B cell (primary cell): ENCODE results near the gene TRRAP.

ENCODE experiments used
- EZH2 ChIP-seq: IDR thresholded peaks from 2 replicates; pipeline ENCODE4 v1.6.1; 2012; ENCODE audit warnings: borderline replicate concordance, low read depth, mild to moderate bottlenecking, moderate library complexity, low read length; ENCODE audit not compliant: insufficient read depth, poor library complexity, severe bottlenecking
- TF ChIP-seq, protein P1 (sequence below): fragments of 200-600 bp; IDR thresholded peaks from one replicate; pipeline ENCODE4 v1.8.0; 2022; ENCODE audit warnings: antibody characterized with exemption, mild to moderate bottlenecking

DNA sequence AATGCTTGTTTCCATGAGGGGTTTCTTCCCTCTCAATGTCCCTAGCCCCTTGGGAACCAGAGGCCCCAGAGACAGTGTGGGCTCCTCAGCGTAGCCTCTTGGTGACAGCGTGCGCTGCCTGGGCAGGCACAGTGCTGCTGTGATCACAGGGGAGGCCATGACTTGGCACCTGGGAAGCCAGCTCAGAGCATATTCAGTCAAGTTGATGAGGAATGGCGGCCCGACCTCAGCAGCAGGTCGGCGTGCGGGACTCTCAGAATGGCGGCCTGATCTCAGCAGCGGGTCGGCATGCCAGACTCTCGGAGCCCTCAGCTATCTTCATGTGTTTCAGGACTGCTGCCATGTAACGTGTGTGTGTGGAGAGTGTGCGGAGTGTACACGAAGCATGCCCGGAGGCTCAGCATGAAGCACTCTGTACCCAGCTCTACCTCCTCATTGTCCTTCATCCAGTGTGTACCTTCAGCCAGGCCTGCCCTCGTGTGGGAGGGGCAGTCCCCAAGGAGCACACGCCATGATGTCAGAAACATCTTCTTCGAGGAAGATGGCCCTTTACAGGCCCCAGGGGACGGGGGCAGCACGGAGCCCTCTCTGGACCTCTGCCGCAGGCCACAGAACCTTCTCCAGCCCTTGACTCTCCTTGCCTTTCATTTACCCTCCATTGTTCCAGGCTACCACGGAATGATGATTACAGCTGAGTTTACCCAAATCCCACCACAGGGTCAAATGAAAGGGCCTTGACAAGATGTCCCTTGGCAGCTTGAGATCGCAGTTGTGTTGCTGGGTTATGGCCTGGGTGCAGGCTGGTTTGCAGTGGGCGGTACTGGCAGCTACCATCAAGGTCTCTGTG lies 135.2 kb downstream of the TRRAP start:
- TF ChIP-seq, protein P1, sequence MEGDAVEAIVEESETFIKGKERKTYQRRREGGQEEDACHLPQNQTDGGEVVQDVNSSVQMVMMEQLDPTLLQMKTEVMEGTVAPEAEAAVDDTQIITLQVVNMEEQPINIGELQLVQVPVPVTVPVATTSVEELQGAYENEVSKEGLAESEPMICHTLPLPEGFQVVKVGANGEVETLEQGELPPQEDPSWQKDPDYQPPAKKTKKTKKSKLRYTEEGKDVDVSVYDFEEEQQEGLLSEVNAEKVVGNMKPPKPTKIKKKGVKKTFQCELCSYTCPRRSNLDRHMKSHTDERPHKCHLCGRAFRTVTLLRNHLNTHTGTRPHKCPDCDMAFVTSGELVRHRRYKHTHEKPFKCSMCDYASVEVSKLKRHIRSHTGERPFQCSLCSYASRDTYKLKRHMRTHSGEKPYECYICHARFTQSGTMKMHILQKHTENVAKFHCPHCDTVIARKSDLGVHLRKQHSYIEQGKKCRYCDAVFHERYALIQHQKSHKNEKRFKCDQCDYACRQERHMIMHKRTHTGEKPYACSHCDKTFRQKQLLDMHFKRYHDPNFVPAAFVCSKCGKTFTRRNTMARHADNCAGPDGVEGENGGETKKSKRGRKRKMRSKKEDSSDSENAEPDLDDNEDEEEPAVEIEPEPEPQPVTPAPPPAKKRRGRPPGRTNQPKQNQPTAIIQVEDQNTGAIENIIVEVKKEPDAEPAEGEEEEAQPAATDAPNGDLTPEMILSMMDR, result no peak
- no peak for TF ChIP-seq EZH2
